ENCODE results near the gene TYK2.

Gene TYK2

DNA sequence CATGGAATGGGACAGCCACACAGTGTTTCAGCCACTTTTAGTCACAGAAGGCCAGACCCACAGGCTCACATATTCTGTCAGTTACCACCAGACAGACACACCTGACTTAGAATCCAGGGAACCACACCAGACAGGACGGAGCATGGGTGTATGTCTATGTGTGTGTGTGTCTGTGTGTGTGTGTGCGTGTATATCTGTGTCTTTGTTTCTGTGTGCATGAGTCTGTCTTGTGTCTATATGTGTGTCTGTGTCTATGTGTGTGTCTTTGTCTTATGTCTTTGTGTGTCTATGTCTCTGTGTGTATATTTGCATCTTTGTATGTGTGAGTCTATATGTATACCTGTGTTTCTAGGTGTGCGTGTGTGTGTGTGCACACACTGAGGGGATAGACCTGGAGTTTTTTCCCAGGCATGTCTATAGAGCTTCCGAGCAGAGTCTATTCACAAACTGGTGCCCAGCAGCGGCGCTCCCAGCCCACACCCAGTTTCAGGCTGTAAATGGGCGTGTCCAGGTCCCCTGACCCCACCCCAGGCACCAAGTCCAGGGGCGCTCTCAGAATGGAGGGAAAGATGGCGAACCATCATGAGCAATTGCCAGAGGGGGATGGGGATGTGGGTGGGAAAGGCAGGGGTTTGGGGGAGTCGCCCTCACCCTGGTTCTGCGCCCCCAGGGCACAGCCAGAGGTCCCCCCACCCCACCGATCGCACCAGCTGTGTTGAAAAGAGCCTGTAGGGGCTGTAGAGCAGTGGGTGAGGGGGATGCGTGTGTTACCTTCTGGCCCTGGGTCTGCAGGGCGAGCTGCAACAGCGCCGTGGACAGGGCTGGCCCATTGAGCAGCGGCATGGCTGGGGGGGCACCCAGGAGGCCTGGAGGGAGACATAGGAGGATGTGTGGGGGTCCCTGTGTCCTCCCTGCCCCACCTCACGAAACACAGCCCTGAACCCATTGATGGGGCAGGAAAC lies 58.2 kb downstream of the TYK2 start:
- no peak for DNase-seq (ENCODE audit: low read depth)
- TF ChIP-seq CTCF (conservative IDR thresholded peaks at IDR 0.05; ENCODE audit: low read length), result no peak
- no peak overlapping the region for H3K4me3 ChIP-seq (ENCODE audit: low read length)

DNA sequence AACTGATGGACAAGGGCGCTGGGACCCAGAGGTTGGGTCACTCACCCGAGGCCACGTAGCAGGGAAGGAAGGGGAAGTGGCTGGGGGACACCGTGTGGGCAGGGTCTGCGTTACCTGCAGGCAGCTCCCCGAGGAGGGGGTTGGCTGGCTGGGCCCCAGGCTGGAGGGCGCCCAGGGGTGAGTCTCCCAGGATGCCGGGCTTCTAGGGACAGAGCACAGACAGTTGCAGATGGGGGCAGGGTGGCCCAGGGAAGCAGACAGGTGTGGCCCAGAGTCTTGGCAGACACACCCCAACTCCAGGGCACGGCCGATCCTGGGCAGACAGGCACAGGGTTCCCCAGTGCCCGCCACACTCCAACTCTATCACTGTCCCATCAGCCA lies 59.0 kb downstream of the TYK2 start:
- TF ChIP-seq CTCF (conservative IDR thresholded peaks at IDR 0.05; ENCODE audit: low read length), result no peak
- no peak overlapping the region for H3K4me3 ChIP-seq (ENCODE audit: low read length)
- no peak for DNase-seq (ENCODE audit: low read depth)

- H3K4me3 ChIP-seq (ENCODE audit: low read length), result no peak overlapping the region
- TF ChIP-seq CTCF (conservative IDR thresholded peaks at IDR 0.05; ENCODE audit: low read length), result no peak
- DNase-seq (ENCODE audit: low read depth), result no peak
Measured at GRCh38 chr19:10320602-10321416, 59.6 kb downstream of the TYK2 start.

GRCh38 chr19:10318807-10319682 lies 61.3 kb downstream of the TYK2 start:
- no peak for DNase-seq (ENCODE audit: low read depth)
- TF ChIP-seq CTCF (conservative IDR thresholded peaks at IDR 0.05; ENCODE audit: low read length), result no peak
- no peak overlapping the region for H3K4me3 ChIP-seq (ENCODE audit: low read length)

DNA sequence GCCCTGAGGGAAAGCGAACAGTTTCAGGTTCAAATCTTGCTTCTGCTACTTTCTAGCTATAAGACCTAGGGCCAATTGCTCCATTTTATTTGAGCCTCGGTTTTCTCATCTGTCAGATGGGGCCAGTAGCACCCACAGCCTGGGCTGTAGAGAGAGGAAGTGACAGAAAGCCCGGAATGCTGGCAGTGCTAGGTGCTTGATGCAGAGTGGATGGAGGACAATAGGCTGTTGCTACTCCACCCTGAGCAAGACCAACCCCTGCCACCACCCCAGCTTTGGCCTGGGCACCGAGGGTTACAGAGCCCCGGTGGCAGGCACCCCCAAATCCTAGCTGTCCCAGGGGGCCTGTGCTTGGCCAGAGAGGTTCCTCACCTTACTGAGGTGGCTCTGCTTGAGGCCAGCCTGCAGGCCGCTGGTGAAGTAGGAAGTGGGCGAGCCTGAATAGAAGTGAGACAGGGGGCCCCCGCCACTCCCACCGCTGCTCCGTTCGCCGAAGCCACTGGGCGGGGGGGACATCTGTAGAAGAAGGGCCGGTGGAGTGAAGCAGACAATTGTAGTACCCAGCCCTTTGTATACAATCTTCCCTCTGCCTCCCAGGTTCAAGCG lies 62.4 kb downstream of the TYK2 start:
- TF ChIP-seq CTCF (conservative IDR thresholded peaks at IDR 0.05; ENCODE audit: low read length), result no peak
- H3K4me3 ChIP-seq (ENCODE audit: low read length), result no peak overlapping the region

GRCh38 chr19:10317045-10317856 lies 63.1 kb downstream of the TYK2 start:
- no peak overlapping the region for H3K4me3 ChIP-seq (ENCODE audit: low read length)
- no peak for TF ChIP-seq CTCF (conservative IDR thresholded peaks at IDR 0.05; ENCODE audit: low read length)
- DNase-seq (ENCODE audit: low read depth), result no peak

More for the DNA sequence above, 62.4 kb downstream of the TYK2 start:
- no peak for DNase-seq (ENCODE audit: low read depth)
